GM12864 (cell line): ENCODE data around the gene GVQW3.

Source experiments
- DNase-seq: peaks from one replicate; pipeline ENCODE4 v3.0.0-alpha.2; 2011; ENCODE audit warnings: low read depth
- H3K4me3 ChIP-seq: 2 replicates; pipeline ENCODE4 v1.5.1; 2011; ENCODE audit warnings: mild to moderate bottlenecking, low read depth, low read length, control low read depth
- CTCF ChIP-seq: IDR thresholded peaks from 2 replicates; pipeline ENCODE4 v1.5.1; 2011; ENCODE audit warnings: low read depth, mild to moderate bottlenecking, moderate library complexity, low read length, control low read depth, inconsistent platforms; ENCODE audit errors: missing control alignments

GVQW3 gene

GRCh38 chr11:76339221-76339620 is 41.9 kb upstream of the GVQW3 start:
- DNase-seq, result no peak
- no peak for TF ChIP-seq CTCF
- H3K4me3 ChIP-seq, result no peak overlapping the region

- no peak for TF ChIP-seq CTCF
- no peak for DNase-seq
- no peak overlapping the region for H3K4me3 ChIP-seq
These were observed 33.7 kb upstream of the GVQW3 start for GRCh38 chr11:76347466-76347865.

GRCh38 chr11:76348348-76348747 is 32.8 kb upstream of the GVQW3 start:
- DNase-seq, result no peak
- no peak for TF ChIP-seq CTCF
- H3K4me3 ChIP-seq, result no peak overlapping the region

GRCh38 chr11:76355172-76355571 is 26.0 kb upstream of the GVQW3 start:
- no peak for TF ChIP-seq CTCF
- DNase-seq, result no peak
- no peak overlapping the region for H3K4me3 ChIP-seq

GRCh38 chr11:76361374-76361773 is 19.7 kb upstream of the GVQW3 start:
- TF ChIP-seq CTCF, result no peak
- no peak overlapping the region for H3K4me3 ChIP-seq
- no peak for DNase-seq

- DNase-seq, result no peak
- TF ChIP-seq CTCF, result no peak
- H3K4me3 ChIP-seq, result no peak overlapping the region
These were observed 19.3 kb upstream of the GVQW3 start for GRCh38 chr11:76361776-76362175.

- TF ChIP-seq CTCF, result no peak
These were observed 18.4 kb upstream of the GVQW3 start for GRCh38 chr11:76362716-76363115.

More at GRCh38 chr11:76362716-76363115, 18.4 kb upstream of the GVQW3 start:
- no peak for DNase-seq
- no peak overlapping the region for H3K4me3 ChIP-seq
